DMS153 (cell line): Measurements from ENCODE around the gene ZNF579.
"Not testable (repeated sequence)": the region's sequence is repeated elsewhere in the genome, so short reads cannot be mapped to it uniquely, and the experiment has no call there.

Source experiments
- DNase-seq: peaks from one replicate; lab custom pipeline; 2025; lab: John Stamatoyannopoulos, UW

Gene ZNF579

DNA sequence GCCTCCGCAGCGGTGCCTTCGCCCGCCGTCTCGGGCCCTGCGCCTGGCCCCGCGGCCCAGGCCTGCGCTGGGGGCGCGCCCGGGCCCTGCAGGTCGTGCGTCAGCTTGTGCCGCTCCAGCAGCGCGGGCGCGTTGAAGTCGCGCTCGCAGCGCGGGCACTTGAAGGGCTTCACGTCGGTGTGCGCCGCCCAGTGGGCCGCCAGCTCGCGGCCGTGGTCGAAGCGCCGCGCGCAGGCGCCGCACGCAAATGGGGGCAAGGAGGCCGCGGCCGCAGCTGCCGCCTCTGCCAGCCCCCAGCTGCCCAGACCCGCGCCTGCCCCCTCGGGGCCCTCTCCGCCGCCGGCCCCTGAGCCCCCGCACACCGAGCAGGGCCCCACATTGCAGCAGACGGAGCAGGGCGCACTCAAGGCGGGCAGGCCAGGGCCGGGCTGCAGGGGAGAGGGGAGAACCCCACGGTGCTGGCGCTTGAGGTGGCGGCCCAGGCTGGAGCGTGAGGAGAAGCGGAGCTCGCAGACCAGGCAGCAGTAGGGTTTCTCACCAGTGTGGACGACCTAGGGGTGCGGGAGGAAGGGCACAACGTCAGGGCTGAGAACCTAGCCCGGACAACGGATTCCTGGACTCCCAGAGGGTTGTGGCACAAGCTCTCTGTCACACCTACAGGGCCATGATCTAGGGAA, 12.6 kb upstream of the ZNF579 start:
- DNase-seq: no peak

DNA sequence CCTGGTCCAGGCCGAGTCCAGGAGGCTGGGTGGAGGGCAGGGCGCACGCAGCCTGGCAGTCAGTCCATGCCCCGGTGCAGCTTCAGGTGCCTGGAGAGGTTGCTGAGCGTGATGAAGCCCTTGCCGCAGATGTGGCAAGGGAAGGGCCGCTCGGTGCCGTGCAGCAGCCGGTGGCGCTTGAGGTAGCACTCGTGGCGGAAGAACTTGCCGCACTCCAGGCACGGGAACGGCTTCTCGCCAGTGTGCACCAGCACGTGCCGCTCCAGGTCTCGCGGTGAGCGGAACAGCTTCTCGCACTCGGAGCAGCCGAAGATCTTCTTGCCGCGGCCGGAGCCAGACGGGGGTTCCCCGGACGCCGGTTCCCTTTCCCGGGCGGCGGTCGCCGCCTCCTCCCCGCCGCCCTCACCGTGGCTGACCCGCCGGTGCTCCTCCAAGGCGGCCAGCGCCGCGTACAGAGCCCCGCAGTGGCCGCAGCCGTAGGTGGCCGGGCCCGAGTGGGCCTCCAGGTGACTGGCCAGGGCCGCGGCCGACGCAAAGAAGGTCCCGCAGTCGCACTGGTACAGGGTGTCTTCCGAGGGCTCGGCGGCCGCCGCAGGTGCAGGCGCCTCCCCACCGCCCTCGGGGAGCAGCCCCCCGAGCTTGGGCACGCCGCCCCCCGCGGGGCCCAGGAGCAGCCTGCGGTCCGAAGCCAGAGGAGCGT, 11.9 kb upstream of the ZNF579 start:
- no peak for DNase-seq

DNA sequence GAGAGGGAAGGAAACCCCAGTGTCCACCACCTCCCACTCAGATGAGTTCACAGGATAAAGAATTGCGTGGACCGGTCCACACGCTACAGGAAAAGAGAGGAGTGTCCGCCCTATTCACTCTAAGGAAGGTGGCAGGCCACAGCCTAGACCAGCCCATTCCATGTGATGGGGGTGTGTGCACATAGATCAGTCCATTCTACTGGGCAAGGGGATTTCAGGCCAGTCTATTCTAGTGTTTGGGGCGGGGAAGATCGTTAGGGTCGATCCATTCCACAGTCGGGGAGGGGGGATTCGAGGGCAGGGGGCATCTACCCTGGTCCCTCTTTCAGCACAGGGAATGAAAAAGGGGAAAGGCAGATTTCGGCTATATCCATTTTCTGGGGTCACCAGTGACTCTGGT, 10.9 kb upstream of the ZNF579 start:
- no peak for DNase-seq

DNA sequence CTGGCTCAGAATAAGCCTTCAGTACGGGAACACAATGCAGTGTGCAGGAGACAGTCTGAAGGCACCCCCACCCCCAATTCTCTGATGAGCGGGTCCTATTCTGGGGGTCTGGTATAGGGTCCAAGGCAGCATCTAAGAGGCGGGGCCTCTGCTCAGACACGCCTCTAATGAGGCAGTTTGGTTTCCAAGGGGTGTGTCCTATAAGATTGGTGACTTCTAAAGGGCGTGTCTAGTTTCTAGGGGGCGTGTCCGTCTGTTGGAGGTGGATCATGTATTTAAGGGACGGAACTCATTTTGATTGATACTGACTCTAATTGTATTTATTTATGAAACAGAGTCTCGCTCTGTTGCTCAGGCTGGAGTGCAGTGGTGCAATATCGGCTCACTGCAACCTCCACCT, 10.0 kb upstream of the ZNF579 start:
- DNase-seq: no peak

DNA sequence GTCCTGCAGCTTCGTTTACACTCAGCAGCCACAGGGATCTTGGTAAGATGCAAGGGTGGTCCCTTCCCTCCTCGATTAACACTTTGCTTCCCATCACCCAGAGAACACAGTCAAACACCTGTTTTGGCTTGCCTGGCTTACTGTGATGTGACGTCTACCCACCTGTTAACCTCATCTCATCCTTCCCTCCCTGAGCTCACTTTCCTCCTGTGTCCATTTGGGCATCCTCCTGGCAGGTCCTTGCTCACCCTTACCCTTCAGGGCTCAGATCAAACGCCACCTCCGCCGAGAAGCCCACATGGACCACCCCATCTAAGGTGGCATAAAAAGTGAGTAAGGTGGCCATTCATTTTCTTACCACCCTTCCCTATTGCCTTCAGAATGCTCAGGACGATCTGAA, 9.5 kb upstream of the ZNF579 start:
- DNase-seq: no peak

DNA sequence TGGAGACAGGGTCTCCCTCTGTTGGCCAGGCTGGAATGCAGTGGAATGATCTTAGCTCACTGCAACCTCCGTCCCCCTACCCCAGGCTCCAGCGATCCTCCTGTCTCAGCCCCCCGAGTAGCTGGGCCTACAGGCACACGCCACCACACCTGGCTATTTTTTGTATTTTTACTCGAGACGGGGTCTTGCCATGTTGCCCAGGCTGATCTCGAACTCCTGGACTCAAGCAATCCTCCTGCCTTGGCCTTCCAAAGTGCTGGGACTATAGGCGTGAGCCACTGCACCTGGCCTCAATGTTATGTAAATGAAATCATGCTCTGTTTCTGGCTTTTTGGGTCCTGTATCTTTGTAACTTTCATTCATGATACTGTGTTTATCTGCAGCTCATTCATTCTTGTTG, 8.1 kb upstream of the ZNF579 start:
- DNase-seq: no peak

DNA sequence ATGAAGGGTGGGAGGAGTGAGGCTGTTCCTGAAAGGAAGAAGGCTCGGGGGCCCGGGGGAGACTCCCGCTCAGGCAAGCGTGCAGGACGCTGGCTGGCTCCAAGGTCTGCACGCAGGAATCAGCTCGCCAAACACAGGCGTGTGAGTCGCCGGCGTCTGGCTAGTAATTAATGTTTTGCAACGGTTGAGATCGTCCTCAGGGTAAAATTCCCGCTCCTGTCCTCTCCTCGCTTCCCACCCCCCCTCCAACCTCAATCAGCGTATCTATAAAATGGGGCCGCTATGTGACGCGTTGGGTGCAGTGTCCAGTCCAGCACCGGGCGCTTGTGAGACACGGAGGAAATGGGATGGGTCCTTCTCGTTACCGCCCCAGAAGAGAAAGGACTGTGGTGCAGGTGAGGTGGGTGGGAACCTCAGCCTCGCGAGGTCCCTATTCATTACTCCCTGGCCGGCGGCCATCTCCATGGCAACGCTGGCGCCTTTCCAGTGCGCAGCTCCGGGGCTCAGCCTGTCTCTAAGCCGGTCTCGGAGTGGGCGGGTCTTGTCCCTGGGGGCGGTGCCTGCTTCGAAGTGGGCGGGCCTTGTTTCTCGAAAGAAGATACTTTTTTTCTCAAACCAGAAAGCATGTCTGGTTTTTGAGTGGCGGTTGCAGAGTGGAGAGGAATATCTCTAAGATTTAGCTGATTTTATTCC, 6.5 kb upstream of the ZNF579 start:
- peak; percentile 99 for DNase-seq

DNA sequence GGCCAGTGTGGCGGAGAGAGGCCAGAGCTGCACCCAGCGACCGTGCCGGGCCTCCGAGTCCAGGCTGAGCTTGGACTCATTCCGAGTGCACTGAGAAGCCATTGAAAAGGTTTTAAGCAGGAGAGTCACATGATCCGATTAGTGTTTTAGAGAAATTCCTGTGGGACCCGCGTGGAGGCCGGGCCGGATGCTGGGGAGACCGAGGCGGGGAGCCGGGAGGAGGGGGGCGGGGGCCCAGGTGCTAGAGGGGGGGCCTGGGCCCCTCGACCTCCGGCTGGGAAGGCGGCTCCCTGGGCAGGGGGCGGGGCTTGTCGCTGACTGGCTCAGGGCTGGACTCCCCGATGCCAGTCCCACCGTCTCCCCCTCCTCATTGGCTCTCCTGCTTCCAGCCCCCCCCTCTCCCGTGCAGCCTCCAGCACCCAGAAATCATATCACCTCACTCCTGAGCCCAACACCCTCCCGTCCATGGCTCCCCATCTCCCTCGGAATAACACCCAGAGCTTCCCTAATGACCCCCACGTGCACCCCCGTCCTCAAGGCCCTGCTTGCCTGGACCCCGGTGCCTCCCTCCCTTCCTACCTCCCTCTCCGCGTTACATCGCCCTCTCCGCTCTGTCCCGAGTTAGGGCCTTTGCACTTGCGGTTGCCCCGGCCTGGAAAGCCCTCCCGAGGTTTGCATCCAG, 5.2 kb upstream of the ZNF579 start:
- DNase-seq: peak; percentile 82

DNA sequence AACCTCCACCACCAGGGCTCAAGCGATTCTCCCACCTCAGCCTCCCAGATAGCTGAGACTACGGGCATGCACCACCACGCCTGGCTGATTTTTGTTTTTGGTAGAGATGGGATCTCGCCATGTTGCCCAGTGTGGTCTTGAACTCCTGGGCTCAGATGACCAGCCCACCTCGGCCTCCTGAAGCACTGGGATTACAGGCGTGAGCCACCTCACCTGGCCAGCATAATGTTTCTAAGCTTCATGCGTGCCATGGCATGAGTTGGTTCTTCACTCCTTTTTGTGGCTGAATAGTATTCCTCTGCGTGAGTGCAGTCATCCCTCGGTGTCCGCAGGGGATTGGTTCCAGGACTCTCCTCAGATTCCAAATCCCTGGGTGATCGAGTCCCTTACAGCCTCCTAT, 4.2 kb upstream of the ZNF579 start:
- DNase-seq: no peak

DNA sequence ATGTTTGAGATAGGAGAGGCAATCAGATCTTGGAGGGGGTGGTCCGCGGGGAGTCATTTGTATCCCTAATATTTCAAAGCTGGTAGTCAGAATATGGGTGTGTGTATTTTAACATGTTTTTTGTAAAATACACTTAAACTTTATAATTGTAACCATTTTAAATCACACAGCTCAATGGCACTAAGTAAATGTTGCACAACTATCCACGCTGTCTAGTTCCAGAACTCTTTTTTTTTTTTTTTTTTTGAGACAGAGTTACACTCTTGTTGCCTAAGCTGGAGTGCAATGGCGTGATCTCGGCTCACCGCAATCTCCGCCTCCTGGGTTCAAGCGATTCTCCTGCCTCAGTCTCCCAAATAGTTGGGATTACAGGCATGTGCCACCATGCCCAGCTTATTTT, 3.2 kb upstream of the ZNF579 start:
- DNase-seq: not testable (repeated sequence)

DNA sequence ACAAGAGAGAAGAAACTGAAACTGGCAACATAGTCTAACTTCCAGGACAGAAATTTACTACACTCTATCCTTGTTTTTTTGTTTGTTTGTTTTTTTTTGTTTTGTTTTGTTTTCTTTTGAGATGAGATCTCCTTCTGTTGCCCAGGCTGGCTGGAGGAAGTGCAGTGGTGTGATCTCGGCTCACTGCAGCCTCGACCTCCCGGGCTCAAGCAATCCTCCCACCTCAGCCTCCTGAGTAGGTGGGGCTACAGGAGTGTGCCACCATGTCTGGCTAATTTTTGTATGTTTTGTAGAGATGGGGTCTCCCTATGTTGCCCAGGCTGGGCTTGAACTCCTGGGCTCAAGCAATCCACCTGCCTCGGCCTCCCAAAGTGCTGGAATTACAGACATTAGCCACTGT, 1.6 kb upstream of the ZNF579 start:
- not testable (repeated sequence) for DNase-seq

DNA sequence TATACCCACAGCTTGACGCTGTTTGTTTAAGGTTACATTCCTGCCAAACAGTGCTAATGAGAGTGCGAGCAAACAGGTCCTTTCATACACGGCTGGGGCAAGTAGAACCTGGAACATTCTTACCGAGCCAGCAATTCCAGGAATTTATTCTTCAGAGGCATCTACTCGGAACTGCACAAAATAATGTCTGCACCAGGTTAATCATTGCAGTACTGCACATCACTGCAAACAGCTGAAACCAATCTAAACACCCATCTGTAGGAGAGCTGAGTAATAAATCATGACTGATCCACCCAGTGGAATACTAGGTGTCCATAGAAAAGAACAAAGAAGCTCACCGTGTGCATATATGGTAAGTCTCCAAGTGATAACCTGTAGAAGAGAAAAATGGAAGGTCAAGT, 1.2 kb upstream of the ZNF579 start:
- DNase-seq: no peak

DNA sequence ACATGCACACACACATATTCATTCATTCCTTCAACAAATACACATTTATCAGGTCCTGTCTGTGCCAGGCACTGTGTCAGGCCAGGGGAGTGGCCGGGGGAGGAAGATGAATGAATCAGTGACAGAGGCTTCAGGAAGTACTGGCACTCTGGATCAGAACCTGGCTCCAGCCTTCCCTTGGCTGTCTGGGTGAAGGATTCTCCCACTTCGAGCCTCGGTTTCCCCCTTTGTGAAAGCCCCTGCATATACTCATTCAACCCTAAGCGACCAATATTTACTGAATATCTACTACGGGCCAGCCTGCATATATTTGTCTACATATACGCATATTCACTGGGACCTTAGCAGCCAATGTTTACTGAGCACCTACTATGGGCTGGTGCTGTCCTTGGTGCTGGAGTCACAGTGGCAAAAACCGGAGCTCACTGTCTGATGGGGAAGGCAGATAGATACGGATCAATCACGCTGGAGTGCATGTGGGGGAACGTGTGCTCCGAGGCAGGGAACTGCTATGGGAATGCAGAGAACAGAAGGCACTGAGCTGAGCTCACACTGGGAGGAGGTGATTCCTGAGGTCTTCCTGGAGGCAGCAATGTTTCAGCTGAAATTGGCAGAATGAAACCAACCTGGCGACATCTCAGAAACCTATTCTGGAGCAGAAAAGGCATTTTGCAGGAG, 636 bp upstream of the ZNF579 start:
- no peak for DNase-seq

DNA sequence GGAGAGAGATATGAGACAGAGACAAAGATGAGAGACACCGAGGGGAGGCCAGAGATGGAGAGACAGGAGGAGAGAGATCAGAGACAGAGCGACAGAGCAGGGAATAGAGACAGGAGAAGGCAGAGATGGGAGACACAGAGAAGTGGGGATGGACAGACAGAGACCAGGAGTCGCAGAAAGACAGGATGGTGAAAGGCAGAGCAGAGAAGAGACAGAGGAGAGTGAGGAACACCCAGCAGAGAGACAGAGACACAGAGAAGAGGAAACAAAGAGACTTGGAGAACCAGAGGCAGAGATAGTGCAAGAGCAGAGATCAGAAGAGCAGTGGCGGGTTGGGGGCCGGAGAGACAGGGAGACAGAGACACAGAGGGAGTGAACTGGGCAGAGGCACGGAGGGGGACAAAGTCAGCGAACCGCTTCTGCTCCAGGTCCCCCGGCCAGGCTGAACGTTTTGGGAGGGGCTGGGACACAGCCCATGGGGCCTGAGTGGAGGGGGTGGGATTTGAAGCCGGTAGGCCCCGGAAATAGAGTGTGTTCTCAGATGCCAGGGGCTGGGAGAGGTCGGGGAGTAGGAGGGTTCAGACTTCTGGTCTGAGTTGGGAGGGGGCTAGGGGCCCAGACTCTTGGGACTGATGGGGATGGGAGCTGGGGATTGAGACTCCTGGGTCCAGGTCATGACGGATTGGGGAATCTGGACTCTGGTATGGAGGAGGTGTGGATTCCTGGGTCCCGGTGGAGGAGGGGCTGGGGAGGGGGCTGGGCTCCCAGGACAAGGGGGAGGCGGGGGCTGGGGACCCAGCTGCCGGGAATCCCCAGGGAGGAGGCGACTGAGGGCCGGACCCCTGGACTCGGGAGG, 654 bp downstream of the ZNF579 start:
- no peak for DNase-seq

DNA sequence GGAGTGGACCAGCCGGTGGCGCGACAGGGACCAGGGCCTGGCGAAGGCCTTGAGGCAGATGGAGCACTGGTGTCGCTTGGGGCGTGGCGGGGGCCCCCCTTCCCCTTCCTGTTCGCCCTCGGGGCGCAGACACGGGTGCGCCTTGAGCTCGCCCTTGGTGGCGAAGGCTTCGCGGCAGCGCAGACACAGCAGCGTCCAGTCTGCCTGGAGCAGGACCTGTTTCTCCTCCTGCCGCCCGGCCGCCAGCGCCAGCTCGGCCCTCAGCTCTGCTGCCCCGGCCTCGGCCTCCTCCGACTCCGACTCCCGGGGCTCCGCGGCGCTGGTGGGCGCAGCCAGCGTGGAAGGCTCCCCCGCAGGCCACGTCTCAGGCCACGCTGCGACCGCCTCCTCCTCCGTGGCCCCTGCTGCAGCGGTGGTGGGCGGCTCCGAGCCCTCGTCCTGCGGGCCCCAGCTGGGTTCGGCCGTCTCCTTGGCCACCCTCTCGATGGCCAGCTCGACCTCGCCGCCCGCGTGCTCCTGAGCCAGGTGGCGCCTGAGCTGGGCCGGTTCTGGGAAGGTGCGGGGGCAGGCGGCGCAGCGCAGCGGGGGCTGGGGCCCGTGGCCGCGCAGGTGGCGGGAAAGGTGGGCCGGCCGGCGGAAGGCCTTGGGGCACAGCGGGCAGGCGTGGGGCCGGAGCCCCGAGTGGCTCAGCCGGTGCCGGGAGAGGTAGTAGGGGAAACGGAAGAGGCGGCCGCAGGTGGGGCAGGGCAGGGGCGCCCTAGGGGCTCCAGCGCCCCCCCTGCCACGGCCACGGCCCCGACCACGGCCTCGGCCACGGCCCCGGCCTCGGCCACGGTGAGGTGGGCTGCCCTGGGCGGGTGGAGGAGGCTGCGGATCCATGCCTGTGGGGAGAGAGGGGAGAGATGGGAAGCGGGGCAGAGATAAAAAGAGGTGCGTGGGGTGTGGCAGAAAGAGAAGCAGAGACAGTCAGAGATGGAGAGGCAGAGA, 1.6 kb downstream of the ZNF579 start:
- DNase-seq: no peak

DNA sequence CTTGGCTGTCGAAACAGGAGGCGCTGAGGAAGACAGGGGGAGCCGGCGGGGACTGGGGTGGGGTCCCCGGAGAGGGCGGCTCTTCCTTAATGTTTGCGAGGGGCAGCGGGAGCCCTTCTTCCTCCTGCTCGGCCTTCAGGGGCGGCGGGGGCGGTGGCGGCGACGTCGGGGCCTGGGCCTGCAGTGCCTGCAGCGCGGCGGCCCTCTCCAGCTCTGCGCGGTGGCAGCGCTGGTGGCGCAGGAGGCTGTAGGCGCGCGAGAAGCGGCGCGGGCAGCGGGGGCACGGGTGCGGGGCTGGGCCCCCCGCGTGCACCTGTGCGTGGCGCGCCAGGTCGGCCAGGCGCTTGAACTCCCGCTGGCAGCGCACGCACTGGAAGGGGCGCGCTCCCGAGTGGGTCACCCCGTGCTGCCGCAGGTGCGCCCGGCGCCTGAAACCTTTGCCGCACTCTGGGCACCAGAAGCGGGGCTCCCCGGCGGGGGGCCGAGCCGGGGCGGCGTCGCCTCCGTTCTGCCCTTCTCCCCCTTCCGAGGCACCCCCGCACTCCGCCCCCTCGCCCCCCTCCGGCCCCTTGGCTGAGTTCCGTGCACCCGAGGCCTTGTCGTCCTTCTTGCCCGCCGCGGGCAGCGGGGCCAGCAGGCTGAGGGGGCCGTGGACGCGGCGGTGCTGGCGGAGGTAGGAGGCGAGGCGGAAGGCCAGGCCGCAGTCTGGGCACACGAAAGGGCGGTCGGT, 2.5 kb downstream of the ZNF579 start:
- no peak for DNase-seq

DNA sequence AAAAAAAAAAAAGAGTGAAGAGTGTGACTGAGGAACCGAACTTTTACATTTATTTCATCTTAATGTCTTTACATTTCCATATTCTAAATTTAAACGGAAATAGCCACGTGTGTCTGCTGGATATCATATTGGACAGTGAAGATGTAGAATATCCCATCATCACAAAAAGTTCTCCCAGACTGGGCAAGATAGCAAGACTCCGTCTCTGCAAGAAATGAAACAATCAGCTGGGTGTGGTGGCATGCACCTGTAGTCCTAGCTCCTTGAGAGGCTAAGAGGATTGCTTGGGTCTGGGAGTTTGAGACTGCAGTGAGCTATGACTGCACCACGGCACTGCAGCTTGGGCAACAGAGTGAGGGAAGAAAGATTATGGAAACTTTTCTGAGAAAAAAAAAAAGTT, 3.9 kb downstream of the ZNF579 start:
- no peak for DNase-seq

DNA sequence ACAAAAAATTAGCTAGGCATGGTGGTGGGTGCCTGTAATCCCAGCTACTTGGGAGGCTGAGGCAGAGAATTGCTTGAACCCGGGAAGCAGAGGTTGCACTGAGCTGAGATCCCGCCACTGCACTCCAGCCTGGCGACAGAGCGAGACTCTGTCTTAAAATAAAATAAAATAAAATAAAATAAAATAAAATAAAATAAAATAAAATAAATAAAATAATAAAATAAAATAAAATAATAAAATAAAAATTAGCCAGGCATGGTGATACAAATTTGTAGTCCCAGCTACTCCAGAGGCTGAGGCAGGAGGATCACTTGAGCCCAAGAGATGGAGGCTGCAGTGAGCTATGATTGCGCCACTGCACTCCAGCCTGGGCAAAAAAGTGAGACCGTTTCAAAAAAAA, 6.7 kb downstream of the ZNF579 start:
- not testable (repeated sequence) for DNase-seq

DNA sequence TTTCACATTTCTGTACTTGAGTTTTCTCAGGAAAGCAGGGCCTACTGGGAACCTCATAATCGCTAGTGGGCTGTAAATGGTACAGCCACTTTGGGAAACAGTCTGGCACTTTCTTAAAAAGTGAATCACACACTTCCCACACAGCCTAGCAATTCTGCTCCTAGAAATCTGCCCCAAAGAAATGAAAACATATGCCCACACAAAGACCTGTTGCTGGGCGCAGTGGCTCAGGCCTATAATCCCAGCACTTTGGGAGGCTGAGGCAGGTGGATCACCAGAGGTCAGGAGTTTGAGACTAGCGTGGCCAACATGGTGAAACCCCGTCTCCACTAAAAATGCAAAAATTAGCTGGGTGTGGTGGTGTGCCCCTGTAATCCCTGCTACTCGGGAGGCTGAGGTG, 11.2 kb downstream of the ZNF579 start:
- DNase-seq: not testable (repeated sequence)
